ENCODE measurements around the gene PRPF40B.

PRPF40B gene

GRCh38 chr12:49588281-49588680, 35.1 kb upstream of the PRPF40B start:
- Histone ChIP-seq H3K4me3 (no peak overlapping the region), H3K9me3 (no peaks in the 10 kb centered on the region), H3K27ac (no peak overlapping the region), H3K36me3 (peaks cover 0 to 18% (median 0%) of the 10 kb centered on the region in 3 donors), H3K4me1 (peaks cover 0 to 3% (median 0%) of the 10 kb centered on the region in 4 donors), H3K27me3 (no peaks in the 10 kb centered on the region)
- no peak for DNase-seq
- intact Hi-C loops (cut with DNase I; ENCODE audit: low total_unique reads) = no loop called here
- TF ChIP-seq CTCF (IDR thresholded peaks at IDR 0.05) = no peak

- no peak overlapping the region for H3K4me3 ChIP-seq
- no peaks in the 10 kb centered on the region for H3K27me3 ChIP-seq
- no peaks in the 10 kb centered on the region for H3K9me3 ChIP-seq
- intact Hi-C loops (cut with DNase I; ENCODE audit: low total_unique reads) = no loop called here
- no peaks in the 10 kb centered on the region for H3K4me1 ChIP-seq
- no peak overlapping the region for H3K27ac ChIP-seq
- H3K36me3 ChIP-seq = peaks cover 0 to 12% (median 0%) of the 10 kb centered on the region in 3 donors
- no peak for DNase-seq
- no peak for TF ChIP-seq CTCF (IDR thresholded peaks at IDR 0.05)
Measured at GRCh38 chr12:49588721-49589516, 34.4 kb upstream of the PRPF40B start.

DNA sequence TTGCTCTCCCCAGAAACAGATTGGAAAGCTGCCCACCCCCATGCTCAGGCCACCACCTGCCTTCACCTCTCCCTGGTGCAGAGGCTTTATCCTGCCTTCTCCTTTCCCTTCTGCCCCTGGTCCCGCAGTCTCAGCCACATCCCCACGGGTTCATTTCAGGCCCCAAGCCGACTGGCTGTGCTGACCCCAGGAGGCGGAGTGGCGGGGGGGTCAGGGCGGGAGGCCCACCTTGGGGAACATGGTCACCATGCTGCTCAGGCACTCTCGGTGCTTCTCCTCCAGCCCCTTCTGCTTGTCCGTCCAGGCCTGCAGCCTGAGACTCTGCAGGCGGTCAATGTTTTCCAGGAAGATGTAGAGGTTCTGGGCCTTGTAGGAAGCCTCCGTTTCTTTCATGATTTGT, 24.8 kb upstream of the PRPF40B start:
- H3K36me3 ChIP-seq = peaks cover 0 to 8% (median 0%) of the 10 kb centered on the region in 3 donors
- no peak overlapping the region for H3K4me3 ChIP-seq
- no peaks in the 10 kb centered on the region for H3K9me3 ChIP-seq
- TF ChIP-seq CTCF (IDR thresholded peaks at IDR 0.05) = no peak
- H3K27ac ChIP-seq = no peak overlapping the region
- no peaks in the 10 kb centered on the region for H3K4me1 ChIP-seq
- no peaks in the 10 kb centered on the region for H3K27me3 ChIP-seq
- DNase-seq = no peak
- intact Hi-C loops (cut with DNase I; ENCODE audit: low total_unique reads) = no loop called here

- DNase-seq = no peak
- peaks cover 0 to 8% (median 0%) of the 10 kb centered on the region in 3 donors for H3K36me3 ChIP-seq
- intact Hi-C loops (cut with DNase I; ENCODE audit: low total_unique reads) = no loop called here
Measured at GRCh38 chr12:49599961-49600360, 23.4 kb upstream of the PRPF40B start.

DNA sequence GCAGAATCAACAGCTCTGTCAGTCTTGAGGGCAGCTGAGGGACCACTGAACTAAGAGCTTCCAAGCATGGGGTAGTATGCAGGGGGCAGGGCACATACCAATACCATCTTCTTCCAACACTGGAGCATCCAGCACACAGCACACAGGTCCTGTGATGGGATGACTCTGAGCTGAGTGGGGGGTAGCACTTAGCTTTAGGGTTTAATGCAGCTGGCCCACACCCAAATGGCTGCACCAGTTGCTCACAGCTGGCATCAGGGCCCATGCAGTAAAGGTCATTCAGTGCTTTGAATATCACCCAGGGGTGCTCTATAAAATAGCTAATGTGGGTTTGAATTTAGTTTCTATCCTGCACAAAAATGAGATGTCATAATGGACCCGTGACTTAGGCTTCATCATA, 19.6 kb upstream of the PRPF40B start:
- Histone ChIP-seq H3K27me3 (no peaks in the 10 kb centered on the region), H3K4me3 (no peak overlapping the region), H3K9me3 (no peaks in the 10 kb centered on the region), H3K27ac (no peak overlapping the region), H3K4me1 (peaks cover 0 to 4% (median 0%) of the 10 kb centered on the region in 4 donors), H3K36me3 (no peaks in the 10 kb centered on the region)
- intact Hi-C loops (cut with DNase I; ENCODE audit: low total_unique reads) = no loop called here
- TF ChIP-seq CTCF (IDR thresholded peaks at IDR 0.05) = no peak
- no peak for DNase-seq

More at GRCh38 chr12:49599961-49600360, 23.4 kb upstream of the PRPF40B start:
- no peak overlapping the region for H3K4me3 ChIP-seq
- H3K4me1 ChIP-seq = no peaks in the 10 kb centered on the region
- no peaks in the 10 kb centered on the region for H3K27me3 ChIP-seq
- no peak for TF ChIP-seq CTCF (IDR thresholded peaks at IDR 0.05)
- H3K27ac ChIP-seq = no peak overlapping the region
- H3K9me3 ChIP-seq = no peaks in the 10 kb centered on the region
